Gastroesophageal sphincter (tissue), 3 donors: Measurements from ENCODE around the gene GAP43.
"Not testable (repeated sequence)": the region's sequence is repeated elsewhere in the genome, so short reads cannot be mapped to it uniquely, and the experiment has no call there.

Experiments
- POLR2A ChIP-seq, 2 donors: fragments of 450-650 bp; IDR thresholded peaks; one replicate each; pipeline ENCODE4 v1.6.1; 2017; ENCODE audit warnings: antibody characterized with exemption in 2 of 2, mild to moderate bottlenecking in 2 of 2, moderate library complexity in 1 of 2
- POLR2AphosphoS5 ChIP-seq: sonication (generic); formaldehyde crosslinking; IDR thresholded peaks from one replicate; pipeline ENCODE4 v1.6.1; 2017; ENCODE audit warnings: antibody characterized with exemption
- TF ChIP-seq, protein P1 (sequence below), 4 experiments: fragments of 200-600 bp in 2 of 4; fragments of 450-650 bp in 2 of 4; sonication (generic) in 1 of 4; IDR thresholded peaks; one replicate each; pipeline ENCODE4 v1.5.1; 2017 to 2019; ENCODE audit warnings: antibody characterized with exemption in 4 of 4, mild to moderate bottlenecking in 2 of 4, moderate library complexity in 2 of 4

DNA sequence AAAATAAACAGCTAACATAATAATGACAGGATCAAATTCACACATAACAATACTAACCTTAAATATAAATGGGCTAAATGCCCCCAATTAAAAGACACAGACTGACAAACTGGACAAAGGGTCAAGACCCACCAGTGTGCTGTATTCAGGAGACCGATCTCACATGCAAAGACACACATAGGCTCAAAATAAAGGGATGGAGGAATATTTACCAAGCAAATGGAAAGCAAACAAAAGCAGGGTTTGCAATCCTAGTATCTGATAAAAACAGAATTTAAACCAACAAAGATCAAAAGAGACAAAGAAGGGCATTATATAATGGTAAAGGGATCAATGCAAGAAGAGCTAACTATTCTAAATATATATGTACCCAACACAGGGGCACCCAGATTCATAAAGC is 129.7 kb downstream of the GAP43 start:
- TF ChIP-seq POLR2A (IDR thresholded peaks at IDR 0.05); POLR2AphosphoS5: not testable (repeated sequence)
- TF ChIP-seq, protein P1, sequence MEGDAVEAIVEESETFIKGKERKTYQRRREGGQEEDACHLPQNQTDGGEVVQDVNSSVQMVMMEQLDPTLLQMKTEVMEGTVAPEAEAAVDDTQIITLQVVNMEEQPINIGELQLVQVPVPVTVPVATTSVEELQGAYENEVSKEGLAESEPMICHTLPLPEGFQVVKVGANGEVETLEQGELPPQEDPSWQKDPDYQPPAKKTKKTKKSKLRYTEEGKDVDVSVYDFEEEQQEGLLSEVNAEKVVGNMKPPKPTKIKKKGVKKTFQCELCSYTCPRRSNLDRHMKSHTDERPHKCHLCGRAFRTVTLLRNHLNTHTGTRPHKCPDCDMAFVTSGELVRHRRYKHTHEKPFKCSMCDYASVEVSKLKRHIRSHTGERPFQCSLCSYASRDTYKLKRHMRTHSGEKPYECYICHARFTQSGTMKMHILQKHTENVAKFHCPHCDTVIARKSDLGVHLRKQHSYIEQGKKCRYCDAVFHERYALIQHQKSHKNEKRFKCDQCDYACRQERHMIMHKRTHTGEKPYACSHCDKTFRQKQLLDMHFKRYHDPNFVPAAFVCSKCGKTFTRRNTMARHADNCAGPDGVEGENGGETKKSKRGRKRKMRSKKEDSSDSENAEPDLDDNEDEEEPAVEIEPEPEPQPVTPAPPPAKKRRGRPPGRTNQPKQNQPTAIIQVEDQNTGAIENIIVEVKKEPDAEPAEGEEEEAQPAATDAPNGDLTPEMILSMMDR (IDR thresholded peaks at IDR 0.05): not testable (repeated sequence)
